K562 (cell line): Measurements from ENCODE around the gene ACTR3.

Experiments used
- E2F1 ChIP-seq: sonication (generic); formaldehyde crosslinking; IDR thresholded peaks from 2 replicates; pipeline ENCODE4 v1.8.1; 2023; ENCODE audit warnings: mild to moderate bottlenecking, missing genetic modification reagents, moderate library complexity
- EGR1 ChIP-seq: fragments of 450-650 bp; conservative IDR thresholded peaks from 2 replicates; pipeline ENCODE4 v1.6.1; 2017; ENCODE audit warnings: mild to moderate bottlenecking
- EZH2 ChIP-seq: IDR thresholded peaks from 2 replicates; pipeline ENCODE4 v1.6.1; 2012; ENCODE audit warnings: low read depth, mild to moderate bottlenecking, inconsistent platforms, low read length, borderline replicate concordance
- MAFG ChIP-seq: fragments of 450-650 bp; conservative IDR thresholded peaks from 2 replicates; pipeline ENCODE4 v1.6.1; 2016; ENCODE audit warnings: missing genetic modification characterization, missing compliant biosample characterization
- REST ChIP-seq, 2 experiments: fragments of 450-650 bp; formaldehyde crosslinking in 1 of 2; IDR thresholded peaks; 2 replicates each; pipeline versions ENCODE4 v1.4.0 to v1.6.1; 2014 to 2020; ENCODE audit warnings: mild to moderate bottlenecking in 2 of 2, borderline replicate concordance in 1 of 2, low read depth in 1 of 2
- SIN3A ChIP-seq, 2 experiments: fragments of 150-350 bp in 1 of 2; IDR thresholded peaks; 2 replicates each; pipeline ENCODE4 v1.6.1; 2011 to 2016; ENCODE audit warnings: borderline replicate concordance in 2 of 2, low read depth in 2 of 2, low read length in 2 of 2, mild to moderate bottlenecking in 2 of 2, moderate library complexity in 2 of 2; ENCODE audit not compliant: control insufficient read depth in 1 of 2
- TSC22D4 ChIP-seq: fragments of 450-650 bp; IDR thresholded peaks from 2 replicates; pipeline ENCODE4 v1.6.1; 2016; ENCODE audit warnings: missing genetic modification characterization, missing biosample characterization, control low read depth
- ZBTB1 ChIP-seq: sonication (generic); formaldehyde crosslinking; IDR thresholded peaks from 2 replicates; pipeline ENCODE4 v1.8.1; 2023; ENCODE audit warnings: missing genetic modification reagents, low read depth, mild to moderate bottlenecking, borderline replicate concordance
- ZNF507 ChIP-seq: conservative IDR thresholded peaks from 2 replicates; pipeline ENCODE4 v1.6.1; 2017; ENCODE audit warnings: missing genetic modification characterization, missing compliant biosample characterization

- TF ChIP-seq EZH2: no peak
- TF ChIP-seq ZBTB1 (CRISPR knock-in tag): no peak
- no peak for TF ChIP-seq E2F1 (CRISPR knock-in tag)
- TF ChIP-seq REST (IDR thresholded peaks at IDR 0.05; ENCODE audit: borderline replicate concordance): peak; percentile 16; the same call in 1 of the 2 replicates
- no peak for TF ChIP-seq REST (CRISPR knock-in tag; IDR thresholded peaks at IDR 0.05; ENCODE audit: low read depth)
- TF ChIP-seq ZNF507 (tag): no peak
- TF ChIP-seq MAFG (tag): no peak
- no peak for TF ChIP-seq SIN3A (IDR thresholded peaks at IDR 0.05; ENCODE audit: borderline replicate concordance in 2 of 2, control insufficient read depth in 1 of 2, low read depth in 2 of 2, low read length in 2 of 2)
- no peak for TF ChIP-seq TSC22D4 (tag)
- TF ChIP-seq EGR1: no peak
Measured at GRCh38 chr2:113977660-113978523, 88.0 kb downstream of the ACTR3 start.
